Mesenchymal stem cell (in vitro differentiated cells and primary cell): ENCODE data around the gene PRR12.

ENCODE experiments used
- DNase-seq: peaks from one replicate; pipeline ENCODE4 v3.0.0-alpha.2; 2013
- H2AFZ ChIP-seq: one replicate; pipeline ENCODE4 v1.6.1; 2013; ENCODE audit warnings: low read depth, mild to moderate bottlenecking, control low read depth, inconsistent platforms, low read length, moderate library complexity
- H2AK5ac ChIP-seq: 2 replicates; pipeline ENCODE4 v1.6.1; 2013; ENCODE audit warnings: low read length, moderate library complexity, mild to moderate bottlenecking, inconsistent platforms; ENCODE audit not compliant: severe bottlenecking
- H2BK120ac ChIP-seq: one replicate; pipeline ENCODE4 v1.6.1; 2013; ENCODE audit warnings: low read depth, mild to moderate bottlenecking, inconsistent platforms, low read length, moderate library complexity
- H2BK12ac ChIP-seq, 2 experiments: one replicate each; pipeline ENCODE4 v1.6.1; 2013; ENCODE audit warnings: inconsistent platforms in 2 of 2, low read length in 2 of 2, mild to moderate bottlenecking in 2 of 2, moderate library complexity in 2 of 2, control low read depth in 1 of 2
- H2BK15ac ChIP-seq: one replicate; pipeline ENCODE4 v1.6.1; 2013; ENCODE audit warnings: mild to moderate bottlenecking, low read depth, inconsistent platforms; ENCODE audit not compliant: poor library complexity, severe bottlenecking
- H2BK5ac ChIP-seq: 2 replicates; pipeline ENCODE4 v1.6.1; 2013; ENCODE audit warnings: low read depth, mild to moderate bottlenecking, low read length, control low read depth, inconsistent platforms; ENCODE audit not compliant: poor library complexity, severe bottlenecking
- H3K14ac ChIP-seq, 2 experiments: one replicate each; pipeline ENCODE4 v1.6.1; 2013; ENCODE audit warnings: inconsistent platforms in 2 of 2, low read length in 2 of 2, control low read depth in 1 of 2, mild to moderate bottlenecking in 1 of 2, moderate library complexity in 1 of 2
- H3K18ac ChIP-seq, 2 experiments: one replicate each; pipeline ENCODE4 v1.6.1; 2013; ENCODE audit warnings: inconsistent platforms in 2 of 2, low read length in 2 of 2, control low read depth in 1 of 2, low read depth in 1 of 2, mild to moderate bottlenecking in 1 of 2
- H3K23ac ChIP-seq, 2 experiments: one replicate each; pipeline ENCODE4 v1.6.1; 2013; ENCODE audit warnings: inconsistent platforms in 2 of 2, low read length in 2 of 2, mild to moderate bottlenecking in 2 of 2, moderate library complexity in 2 of 2, control low read depth in 1 of 2
- H3K27ac ChIP-seq: 2 replicates; pipeline ENCODE4 v1.5.1; 2013; ENCODE audit warnings: mild to moderate bottlenecking, moderate library complexity, low read length, control low read depth, inconsistent platforms; ENCODE audit not compliant: poor library complexity, severe bottlenecking
- H3K27me3 ChIP-seq, 2 experiments: 2 replicates each; pipeline versions ENCODE4 v1.6.1 to v1.7.0; 2013; ENCODE audit warnings: low read length in 2 of 2, mild to moderate bottlenecking in 2 of 2, moderate library complexity in 2 of 2, control low read depth in 1 of 2, inconsistent platforms in 1 of 2; ENCODE audit not compliant: control insufficient read depth in 1 of 2, insufficient read depth in 1 of 2
- H3K36me3 ChIP-seq, 2 experiments: 2 replicates each; pipeline versions ENCODE4 v1.6.1 to v1.7.0; 2013; ENCODE audit warnings: low read length in 2 of 2, control low read depth in 1 of 2, inconsistent platforms in 1 of 2, low read depth in 1 of 2, mild to moderate bottlenecking in 1 of 2; ENCODE audit not compliant: insufficient read depth in 2 of 2, control insufficient read depth in 1 of 2
- H3K4ac ChIP-seq, 2 experiments: one replicate each; pipeline ENCODE4 v1.6.1; 2013; ENCODE audit warnings: inconsistent platforms in 2 of 2, low read length in 2 of 2, mild to moderate bottlenecking in 2 of 2, moderate library complexity in 2 of 2, control low read depth in 1 of 2, low read depth in 1 of 2
- H3K4me1 ChIP-seq: 2 replicates; pipeline ENCODE4 v1.6.1; 2013; ENCODE audit warnings: low read depth, low read length, control low read depth; ENCODE audit not compliant: control insufficient read depth, insufficient read depth
- H3K4me2 ChIP-seq: 2 replicates; pipeline ENCODE4 v1.6.1; 2013; ENCODE audit warnings: low read length, mild to moderate bottlenecking, inconsistent platforms; ENCODE audit not compliant: poor library complexity, severe bottlenecking
- H3K4me3 ChIP-seq, 2 experiments: 2 replicates each; pipeline versions ENCODE4 v1.5.1 to v1.7.0; 2013; ENCODE audit warnings: low read length in 2 of 2, mild to moderate bottlenecking in 2 of 2, control low read depth in 1 of 2, low read depth in 1 of 2; ENCODE audit not compliant: insufficient read depth in 1 of 2
- H3K79me1 ChIP-seq: replicated peaks from 2 replicates; pipeline ENCODE4 v1.6.1; 2013; ENCODE audit warnings: mild to moderate bottlenecking, control low read depth, low read length, inconsistent platforms; ENCODE audit not compliant: poor library complexity, severe bottlenecking
- H3K9ac ChIP-seq: 2 replicates; pipeline ENCODE4 v1.7.0; 2013; ENCODE audit warnings: mild to moderate bottlenecking, low read length, moderate library complexity
- H3K9me3 ChIP-seq: 2 replicates; pipeline ENCODE4 v1.7.0; 2013; ENCODE audit warnings: mild to moderate bottlenecking, low read length; ENCODE audit not compliant: control insufficient read depth
- H4K8ac ChIP-seq: one replicate; pipeline ENCODE4 v1.6.1; 2013; ENCODE audit warnings: inconsistent platforms, mild to moderate bottlenecking, low read length, moderate library complexity
- H4K91ac ChIP-seq: one replicate; pipeline ENCODE4 v1.6.1; 2013; ENCODE audit warnings: mild to moderate bottlenecking, low read length, inconsistent platforms
- WGBS: methylation state at CpG from one replicate; pipeline ENCODE4 v1.1.7; 2013; ENCODE audit warnings: mixed read lengths; 5-methylcytosine and 5-hydroxymethylcytosine counted together

The PRR12 gene

DNA sequence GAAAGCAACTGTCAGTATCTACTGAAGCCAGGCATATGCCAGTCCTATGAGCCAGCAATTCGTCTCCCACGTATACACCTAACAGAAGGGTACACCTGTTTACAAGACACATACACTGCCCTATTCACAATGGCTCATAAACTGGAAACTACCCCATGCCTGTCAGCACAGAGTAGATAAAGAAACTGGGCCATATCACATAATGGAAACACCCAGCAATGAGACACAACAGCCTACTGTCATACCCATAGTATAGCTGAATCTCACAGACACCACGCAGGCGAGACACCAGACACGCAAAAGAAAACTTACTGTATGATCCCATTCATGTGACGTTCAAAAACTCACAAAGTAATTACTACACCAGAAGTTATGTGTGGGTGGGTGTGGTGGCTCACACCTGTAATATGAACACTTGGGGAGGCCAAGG lies 26.4 kb upstream of the PRR12 start:
- H3K9ac ChIP-seq: no peak overlapping the region
- H2BK5ac ChIP-seq: no peak overlapping the region
- H3K14ac ChIP-seq: no peak overlapping the region
- no peak overlapping the region for H3K4ac ChIP-seq
- no peak overlapping the region for H3K18ac ChIP-seq
- no peak overlapping the region for H2BK15ac ChIP-seq
- no peak overlapping the region for H2BK12ac ChIP-seq
- H3K36me3 ChIP-seq: peaks cover 12 to 22% of the 10 kb centered on the region in 2 experiments
- H3K27me3 ChIP-seq: no peaks in the 10 kb centered on the region
- H2BK120ac ChIP-seq: no peak overlapping the region
- no peaks in the 10 kb centered on the region for H3K9me3 ChIP-seq
- no peak overlapping the region for H3K4me2 ChIP-seq
- no peak overlapping the region for H2AK5ac ChIP-seq
- H3K79me1 ChIP-seq: peaks cover 24% of the 10 kb centered on the region
- H3K23ac ChIP-seq: no peak overlapping the region
- no peak overlapping the region for H3K4me3 ChIP-seq
- H3K27ac ChIP-seq: no peak overlapping the region
- H3K4me1 ChIP-seq: peaks cover 5% of the 10 kb centered on the region
- no peak overlapping the region for H4K91ac ChIP-seq
- H4K8ac ChIP-seq: no peak overlapping the region
- no peak for DNase-seq
- 100% methylated on average over 4 of the region's 6 CpGs for WGBS
- no peak overlapping the region for H2AFZ ChIP-seq

DNA sequence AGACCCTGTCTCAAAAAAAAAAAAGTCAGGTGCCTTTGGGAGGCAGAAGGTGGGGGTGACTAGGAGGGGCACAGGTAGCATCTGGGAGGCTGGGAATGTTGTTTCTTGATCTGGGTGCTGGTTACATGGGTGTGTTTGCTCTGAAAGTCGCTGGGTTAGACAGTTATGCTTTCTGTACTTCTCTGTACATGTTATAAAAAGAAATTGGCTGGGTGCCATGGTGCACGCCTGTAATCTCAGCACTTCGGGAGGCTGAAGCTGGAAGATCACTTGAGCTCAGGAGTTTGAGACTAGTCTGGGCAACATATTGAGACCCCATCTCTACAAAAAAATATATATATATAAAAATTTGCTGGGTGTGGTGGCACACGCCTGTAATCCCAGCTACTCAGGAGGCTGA lies 25.7 kb upstream of the PRR12 start:
- H3K9ac ChIP-seq: no peak overlapping the region
- H2AFZ ChIP-seq: no peak overlapping the region
- H3K27ac ChIP-seq: no peak overlapping the region
- H3K9me3 ChIP-seq: no peaks in the 10 kb centered on the region
- H4K8ac ChIP-seq: no peak overlapping the region
- H3K4me2 ChIP-seq: no peak overlapping the region
- no peak overlapping the region for H3K4me3 ChIP-seq
- no peak overlapping the region for H3K23ac ChIP-seq
- H3K27me3 ChIP-seq: no peaks in the 10 kb centered on the region
- 100% methylated on average over 1 of the region's 4 CpGs for WGBS
- no peak overlapping the region for H2BK120ac ChIP-seq
- no peak overlapping the region for H2BK15ac ChIP-seq
- H3K4me1 ChIP-seq: peaks cover 4% of the 10 kb centered on the region
- peaks cover 6 to 16% of the 10 kb centered on the region in 2 experiments for H3K36me3 ChIP-seq
- DNase-seq: no peak
- no peak overlapping the region for H3K18ac ChIP-seq
- H4K91ac ChIP-seq: no peak overlapping the region
- H2BK12ac ChIP-seq: no peak overlapping the region
- no peak overlapping the region for H3K4ac ChIP-seq
- no peak overlapping the region for H2AK5ac ChIP-seq
- H3K79me1 ChIP-seq: peaks cover 18% of the 10 kb centered on the region
- H2BK5ac ChIP-seq: no peak overlapping the region
- no peak overlapping the region for H3K14ac ChIP-seq

DNA sequence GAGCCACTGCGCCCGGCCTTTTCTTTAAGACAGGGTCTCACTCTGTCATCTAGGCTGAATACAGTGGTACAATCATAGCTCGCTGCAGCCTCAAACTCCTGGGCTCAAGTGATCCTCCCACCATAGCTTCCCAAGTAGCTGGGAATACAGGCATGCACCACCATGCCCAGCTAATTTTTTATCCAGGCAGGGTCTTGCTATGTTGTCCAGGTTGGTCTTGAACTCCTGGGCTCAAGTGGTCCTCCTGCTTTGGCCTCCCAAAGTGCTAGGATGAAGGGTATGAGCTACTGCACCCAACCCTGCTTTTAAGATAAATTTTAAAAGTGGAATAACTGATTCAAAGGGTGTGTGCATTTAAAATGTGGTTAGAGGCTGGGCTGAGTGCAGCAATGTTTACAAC lies 24.7 kb upstream of the PRR12 start:
- H2AK5ac ChIP-seq: no peak overlapping the region
- no peak overlapping the region for H3K4me3 ChIP-seq
- no peaks in the 10 kb centered on the region for H3K9me3 ChIP-seq
- peaks cover 0 to 13% of the 10 kb centered on the region in 2 experiments for H3K36me3 ChIP-seq
- peaks cover 4% of the 10 kb centered on the region for H3K4me1 ChIP-seq
- peaks cover 18% of the 10 kb centered on the region for H3K79me1 ChIP-seq
- no peak overlapping the region for H3K27ac ChIP-seq
- no peak overlapping the region for H2AFZ ChIP-seq
- H2BK12ac ChIP-seq: no peak overlapping the region
- no peak overlapping the region for H3K23ac ChIP-seq
- no peak for DNase-seq
- H3K4me2 ChIP-seq: no peak overlapping the region
- no peak overlapping the region for H2BK5ac ChIP-seq
- H3K18ac ChIP-seq: no peak overlapping the region
- H3K4ac ChIP-seq: no peak overlapping the region
- no peak overlapping the region for H3K9ac ChIP-seq
- H2BK120ac ChIP-seq: no peak overlapping the region
- no peak overlapping the region for H3K14ac ChIP-seq
- WGBS: 99% methylated on average over 3 of the region's 3 CpGs
- H4K8ac ChIP-seq: no peak overlapping the region
- no peaks in the 10 kb centered on the region for H3K27me3 ChIP-seq
- H2BK15ac ChIP-seq: no peak overlapping the region
- H4K91ac ChIP-seq: no peak overlapping the region

DNA sequence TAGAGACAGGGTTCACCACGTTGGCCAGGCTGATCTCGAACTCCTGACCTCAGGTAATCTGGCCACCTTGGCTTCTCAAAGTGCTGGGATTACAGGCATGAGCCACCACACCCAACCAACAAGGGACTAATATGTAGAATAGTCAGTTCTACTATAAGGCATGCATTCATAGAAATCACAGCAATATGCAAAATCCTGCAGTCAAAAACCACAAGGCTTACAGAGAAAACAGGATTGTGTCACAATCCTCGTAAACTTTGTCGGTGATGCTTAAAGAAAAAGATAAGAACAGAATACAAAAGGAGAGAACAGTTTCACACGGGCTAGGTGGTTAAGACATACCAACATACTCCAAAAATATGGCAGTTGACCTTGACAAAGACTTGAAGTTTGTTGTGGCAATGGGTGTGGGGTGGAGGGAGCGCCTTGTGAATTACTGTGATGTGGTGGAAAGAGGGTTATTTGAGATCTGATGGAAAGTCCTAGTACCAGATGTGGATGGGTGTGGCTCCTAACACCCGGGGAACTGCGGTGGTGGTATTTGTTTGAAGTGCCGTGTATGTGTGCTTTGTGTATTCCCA lies 23.0 kb upstream of the PRR12 start:
- Histone ChIP-seq H3K79me1 (peaks cover 15% of the 10 kb centered on the region), H4K91ac (no peak overlapping the region), H3K14ac (no peak overlapping the region), H3K36me3 (peaks cover under 1 to 11% of the 10 kb centered on the region in 2 experiments), H3K27ac (no peak overlapping the region), H2BK15ac (no peak overlapping the region), H3K4ac (no peak overlapping the region), H3K4me1 (peaks cover 6% of the 10 kb centered on the region), H3K27me3 (no peaks in the 10 kb centered on the region), H2BK5ac (no peak overlapping the region), H3K9ac (peak overlapping the region; percentile 16), H2BK12ac (no peak overlapping the region), H3K18ac (no peak overlapping the region), H2BK120ac (no peak overlapping the region), H3K4me2 (no peak overlapping the region), H4K8ac (no peak overlapping the region), H3K4me3 (no peak overlapping the region), H3K23ac (no peak overlapping the region), H2AK5ac (no peak overlapping the region), H3K9me3 (no peaks in the 10 kb centered on the region), H2AFZ (no peak overlapping the region)
- no peak for DNase-seq
- 93% methylated on average over 6 of the region's 9 CpGs for WGBS
